HEK293 (cell line): ENCODE measurements around the gene SPAG5.

Source experiments
- CTCF ChIP-seq: fragments of 450-650 bp; formaldehyde crosslinking; IDR thresholded peaks from 2 replicates; pipeline ENCODE4 v1.5.1; 2016; ENCODE audit warnings: missing biosample characterization, missing genetic modification characterization
- WT1 ChIP-seq: fragments of 450-650 bp; formaldehyde crosslinking; IDR thresholded peaks from 2 replicates; pipeline ENCODE4 v1.5.1; 2016; ENCODE audit warnings: missing biosample characterization, missing genetic modification characterization
- ZBTB6 ChIP-seq: fragments of 450-650 bp; formaldehyde crosslinking; IDR thresholded peaks from 2 replicates; pipeline ENCODE4 v1.5.1; 2017; ENCODE audit warnings: missing biosample characterization, missing genetic modification characterization
- ZFP37 ChIP-seq: fragments of 450-650 bp; formaldehyde crosslinking; IDR thresholded peaks from 2 replicates; pipeline ENCODE4 v1.5.1; 2016; ENCODE audit warnings: missing biosample characterization, missing genetic modification characterization
- ZNF302 ChIP-seq: fragments of 450-650 bp; formaldehyde crosslinking; IDR thresholded peaks from 2 replicates; pipeline ENCODE4 v1.5.1; 2016; ENCODE audit warnings: missing biosample characterization, missing genetic modification characterization, low read depth
- ZNF433 ChIP-seq: fragments of 450-650 bp; formaldehyde crosslinking; IDR thresholded peaks from 2 replicates; pipeline ENCODE4 v1.5.1; 2016; ENCODE audit warnings: missing biosample characterization, missing genetic modification characterization, low read depth
- ZNF768 ChIP-seq: fragments of 450-650 bp; formaldehyde crosslinking; IDR thresholded peaks from 2 replicates; pipeline ENCODE4 v1.5.1; 2018; ENCODE audit warnings: missing biosample characterization, mild to moderate bottlenecking, missing genetic modification characterization

- TF ChIP-seq ZBTB6 (no peak), CTCF (tag by site-specific recombination) (no peak), ZFP37 (tag by site-specific recombination) (no peak), WT1 (tag by site-specific recombination) (no peak), ZNF768 (tag by site-specific recombination) (no peak), ZNF302 (tag by site-specific recombination) (no peak), ZNF433 (tag by site-specific recombination) (no peak)
These were observed 29.4 kb downstream of the SPAG5 start for GRCh38 chr17:28569446-28569845.
